Activated naive CD4-positive, alpha-beta T cell treated with Interleukin-2 at 50 U/mL for 16 hours (primary cell): Measurements from ENCODE around the gene BMP6.
A peak's percentile ranks its signal among the peaks of the same experiment; 100 is the strongest.
"Not testable (repeated sequence)": the region's sequence is repeated elsewhere in the genome, so short reads cannot be mapped to it uniquely, and the experiment has no call there.

Source experiments
- DNase-seq: peaks from one replicate; pipeline ENCODE4 v3.0.0-alpha.2; 2020

Gene BMP6

DNA sequence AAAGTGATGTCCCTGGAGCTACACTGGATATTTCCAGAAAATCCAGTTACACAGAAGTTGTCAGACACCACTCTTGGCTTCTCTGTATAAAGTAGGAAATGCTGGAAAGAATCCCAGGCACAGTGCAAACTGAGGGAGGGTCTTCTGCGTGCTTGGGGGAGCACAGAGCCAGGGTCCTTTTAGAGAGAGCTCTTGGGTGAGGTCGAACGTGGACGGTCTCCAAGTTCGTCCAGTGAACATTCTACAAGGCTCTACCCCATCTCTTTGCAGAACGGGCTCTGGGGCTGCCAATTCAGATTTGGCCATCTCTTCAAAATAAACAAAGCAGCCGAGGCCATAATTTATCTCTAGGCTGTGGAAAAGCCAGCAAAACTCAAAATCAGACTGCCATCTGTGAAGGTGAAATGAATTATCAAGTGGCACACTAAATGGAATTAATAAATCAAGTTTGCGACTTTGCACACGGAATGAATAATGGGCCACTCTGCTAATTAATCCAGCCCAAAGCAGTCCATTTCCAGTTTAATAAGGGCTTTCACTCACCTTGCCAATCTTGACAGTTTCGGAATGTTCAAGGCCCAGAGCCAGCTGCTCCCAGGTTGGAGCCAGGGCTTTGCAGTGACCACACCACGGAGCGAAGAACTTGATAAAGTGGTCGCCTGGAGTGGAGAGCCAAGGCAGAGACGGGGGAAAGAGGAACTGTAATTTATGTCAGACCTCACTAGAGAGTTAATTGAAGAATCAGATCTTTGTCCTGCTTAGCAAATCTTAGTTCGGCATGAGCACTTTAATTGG is 165.4 kb downstream of the BMP6 start:
- no peak for DNase-seq

DNA sequence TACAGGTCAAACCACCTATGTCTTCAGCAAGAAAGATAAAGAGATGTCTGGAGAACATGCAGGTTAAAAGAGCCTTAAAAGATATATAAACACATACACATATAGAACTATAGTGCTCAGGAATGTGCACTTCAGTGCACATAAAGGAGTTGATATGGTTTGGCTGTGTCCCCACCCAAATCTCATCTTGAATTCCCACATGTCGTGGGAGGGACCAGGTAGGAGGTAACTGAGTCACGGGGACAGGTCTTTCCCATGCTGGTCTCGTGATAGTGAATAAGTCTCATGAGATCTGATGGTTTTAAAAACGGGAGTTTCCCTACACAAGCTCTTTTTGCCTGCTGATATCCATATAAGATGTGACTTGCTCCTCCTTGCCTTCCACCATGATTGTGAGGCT is 166.5 kb downstream of the BMP6 start:
- not testable (repeated sequence) for DNase-seq

DNA sequence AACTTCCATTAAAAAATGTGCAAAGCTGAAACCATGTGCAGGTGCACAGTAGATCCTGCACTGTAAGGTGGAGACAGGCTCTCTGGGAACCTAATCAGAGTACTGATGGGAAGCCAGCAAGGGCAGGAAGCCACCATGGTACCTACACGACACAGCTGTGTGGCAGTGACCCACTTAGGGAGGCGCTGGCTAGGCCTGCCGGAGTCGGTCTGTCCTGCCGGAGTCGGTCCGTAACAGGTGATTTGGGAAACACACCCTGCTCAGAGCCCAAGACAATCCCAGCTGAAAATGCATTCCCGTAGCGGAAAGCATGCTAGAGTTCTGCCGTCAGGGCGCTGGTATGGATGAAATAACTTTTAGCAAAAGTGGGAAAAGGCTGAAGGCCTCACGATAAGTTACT is 167.4 kb downstream of the BMP6 start:
- no peak for DNase-seq

DNA sequence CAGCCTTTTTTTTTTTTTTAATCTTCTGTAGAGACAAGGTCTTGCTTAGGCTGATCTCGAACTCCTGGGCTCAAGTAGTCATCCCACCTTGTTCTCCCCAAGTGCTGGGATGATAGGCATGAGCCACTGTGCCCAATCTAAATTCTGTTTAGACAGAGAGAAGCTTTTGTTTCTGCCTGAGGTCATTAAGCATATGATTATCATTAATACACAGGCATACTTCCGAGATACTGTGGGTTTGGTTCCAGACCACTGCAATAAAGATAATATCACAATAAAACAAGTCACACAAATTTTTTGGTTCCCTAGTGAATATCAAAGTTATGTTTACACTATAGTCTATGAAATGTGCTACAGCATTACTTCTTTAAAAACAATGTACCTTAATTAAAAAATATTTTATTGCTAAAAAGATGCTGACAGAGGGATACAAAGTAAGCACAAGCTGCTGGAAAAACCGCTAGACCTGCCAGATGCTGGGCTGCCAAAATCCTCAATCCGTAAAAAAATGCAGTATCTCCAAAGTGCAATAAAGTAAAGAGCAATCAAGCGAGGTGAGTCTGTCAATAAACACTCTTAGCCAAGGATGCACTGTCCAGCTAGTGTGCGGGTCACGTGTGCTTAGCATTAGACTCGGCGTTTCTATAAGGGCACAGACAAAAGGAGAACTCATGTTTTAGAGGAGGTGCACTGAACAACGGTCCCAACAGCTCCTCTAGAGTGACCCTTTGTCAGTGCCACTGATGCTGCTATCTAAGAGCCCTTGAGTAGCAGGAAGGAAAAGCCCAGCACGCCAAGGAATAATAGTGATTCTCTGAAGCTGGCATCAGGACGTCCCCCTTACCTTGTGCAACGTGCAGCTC is 168.6 kb downstream of the BMP6 start:
- DNase-seq: no peak

DNA sequence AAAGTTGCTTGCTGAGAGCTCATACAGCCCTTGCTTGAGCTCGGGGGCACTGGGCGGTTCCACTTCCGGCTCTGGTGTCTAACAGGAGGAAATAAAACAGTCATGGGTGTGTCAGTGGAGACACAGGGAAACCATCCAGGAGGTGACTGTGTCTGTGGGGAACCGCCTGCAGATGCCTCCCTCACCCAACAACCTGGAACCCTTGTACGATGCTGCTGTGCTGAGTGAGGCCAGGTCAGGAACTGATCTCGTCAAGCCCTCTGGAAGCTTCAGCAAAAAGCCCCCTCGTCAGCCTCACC is 169.2 kb downstream of the BMP6 start:
- no peak for DNase-seq

DNA sequence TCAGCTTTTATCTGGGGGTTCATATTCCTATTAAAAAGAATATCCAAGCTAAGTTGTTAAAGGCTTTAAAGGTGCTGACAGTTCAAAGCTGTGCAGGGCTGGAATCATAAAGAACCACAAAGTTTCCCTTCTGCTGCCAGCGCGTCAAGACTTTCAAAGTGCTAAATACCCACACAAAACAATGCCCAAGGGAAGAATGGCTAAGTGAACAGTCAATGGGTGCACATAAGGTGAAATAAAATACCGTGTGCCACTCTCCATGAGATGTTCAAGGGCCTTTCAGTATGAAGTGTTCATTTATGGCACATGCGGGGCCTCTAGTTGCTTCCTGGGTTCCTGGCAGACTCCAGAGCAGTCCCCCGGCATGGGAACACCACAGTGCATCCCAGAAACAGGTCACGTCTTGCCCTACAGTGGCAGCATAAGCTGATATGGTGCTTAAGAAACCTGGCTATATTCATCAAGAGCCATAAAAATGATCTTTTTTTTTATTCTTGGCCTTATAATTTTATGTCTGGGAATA is 170.6 kb downstream of the BMP6 start:
- no peak for DNase-seq

DNA sequence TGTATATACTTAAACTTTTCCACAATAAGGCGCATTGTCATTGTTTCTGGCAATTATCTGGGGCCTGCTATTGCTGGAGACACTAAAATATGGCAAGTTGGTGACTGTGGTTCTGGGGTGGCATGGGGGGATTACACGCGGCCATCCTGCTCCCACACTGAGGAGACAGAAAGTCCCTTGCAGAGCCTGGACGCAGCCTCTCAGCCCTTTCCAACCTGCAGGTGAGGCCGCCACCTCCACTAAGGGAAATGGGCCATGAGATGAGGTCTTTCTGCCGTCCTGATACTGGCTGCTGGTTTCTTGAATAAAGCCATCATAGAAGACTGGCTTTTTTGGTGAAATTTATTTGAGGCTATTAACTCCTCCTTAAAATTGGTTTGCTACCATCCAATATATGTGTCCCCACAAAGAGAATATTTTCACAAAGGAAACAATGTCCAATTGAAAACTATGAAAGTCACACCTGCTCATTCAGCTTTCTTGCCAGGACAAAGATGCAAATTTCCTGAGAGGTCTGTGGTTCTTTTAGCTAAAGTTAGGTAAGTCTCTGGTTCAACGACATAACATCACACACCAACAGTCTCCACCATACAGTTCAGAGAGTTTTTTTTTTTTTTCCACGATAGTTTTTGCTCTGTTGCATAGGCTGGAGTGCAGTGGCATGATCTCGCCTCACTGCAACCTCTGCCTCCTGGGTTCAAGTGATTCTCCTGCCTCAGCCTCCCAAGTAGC is 171.7 kb downstream of the BMP6 start:
- no peak for DNase-seq

DNA sequence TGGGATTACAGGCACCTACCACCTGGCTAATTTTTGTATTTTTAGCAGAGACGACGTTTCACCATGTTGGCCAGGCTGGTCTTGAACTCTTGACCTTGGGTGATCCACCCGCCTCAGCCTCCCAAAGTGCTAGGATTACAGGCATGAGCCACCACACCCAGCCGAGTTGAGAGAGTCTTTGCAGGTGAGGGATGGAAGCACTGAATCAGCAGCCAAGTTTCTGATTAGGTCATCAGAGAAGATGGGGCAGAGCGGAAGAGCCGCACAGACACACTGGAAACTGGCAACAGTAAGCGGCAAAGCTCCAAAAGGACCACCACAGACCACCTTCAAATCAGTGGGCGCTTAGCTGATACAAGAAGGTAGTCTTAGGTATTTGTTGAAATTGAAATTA is 172.3 kb downstream of the BMP6 start:
- not testable (repeated sequence) for DNase-seq

DNA sequence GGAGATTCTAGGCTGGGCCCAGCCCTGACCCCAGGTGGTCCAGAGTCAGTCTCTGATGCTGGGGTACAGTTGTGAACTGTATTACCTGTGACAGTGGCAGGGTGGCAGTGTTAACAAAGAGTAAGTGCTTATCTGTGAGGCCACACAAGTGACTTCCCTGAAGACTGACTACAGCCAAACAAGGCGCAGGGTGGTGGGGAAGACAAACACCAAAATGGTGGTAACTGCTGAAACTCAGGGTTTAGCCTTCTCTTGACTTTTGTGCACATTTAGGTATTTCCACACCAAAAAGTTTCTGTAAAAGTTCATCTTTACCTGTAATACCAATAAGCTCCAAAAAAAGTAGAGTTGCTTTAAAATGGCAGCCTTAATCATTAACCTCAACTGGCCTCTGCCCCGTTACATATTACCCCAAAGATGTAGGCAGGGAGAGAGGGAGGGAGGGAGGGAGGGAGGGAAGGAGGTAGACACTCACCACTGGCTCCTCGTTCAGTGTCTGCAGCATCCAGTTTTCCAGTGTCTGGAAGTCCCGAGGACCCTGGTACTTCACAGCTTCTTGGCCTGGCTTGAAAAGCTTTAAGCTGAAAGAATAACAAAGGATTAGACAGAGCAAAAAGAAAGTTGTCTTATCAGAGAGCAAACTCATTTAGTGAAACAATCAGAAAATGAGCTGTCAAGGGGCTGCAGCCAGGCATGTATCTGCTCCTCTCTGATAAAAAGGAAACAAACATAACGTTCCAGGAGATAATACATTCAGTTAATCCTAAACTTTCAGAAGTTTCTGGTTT is 173.4 kb downstream of the BMP6 start:
- DNase-seq: no peak

DNA sequence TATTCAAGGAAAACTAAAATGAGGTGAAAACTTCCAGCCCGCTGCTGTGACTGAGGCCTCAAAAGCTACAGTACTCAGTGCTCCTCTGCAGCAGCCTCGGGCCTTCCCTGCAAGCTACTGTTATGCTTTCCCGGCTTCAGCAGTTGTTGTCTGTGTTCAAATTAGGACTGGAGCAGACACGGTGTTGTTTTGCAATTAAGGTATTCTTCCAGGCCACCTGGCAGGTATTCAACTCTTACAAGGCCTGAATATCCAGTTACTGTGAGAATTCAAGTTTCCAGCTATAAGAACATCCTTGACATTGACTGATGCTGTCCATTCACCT is 174.0 kb downstream of the BMP6 start:
- no peak for DNase-seq

DNA sequence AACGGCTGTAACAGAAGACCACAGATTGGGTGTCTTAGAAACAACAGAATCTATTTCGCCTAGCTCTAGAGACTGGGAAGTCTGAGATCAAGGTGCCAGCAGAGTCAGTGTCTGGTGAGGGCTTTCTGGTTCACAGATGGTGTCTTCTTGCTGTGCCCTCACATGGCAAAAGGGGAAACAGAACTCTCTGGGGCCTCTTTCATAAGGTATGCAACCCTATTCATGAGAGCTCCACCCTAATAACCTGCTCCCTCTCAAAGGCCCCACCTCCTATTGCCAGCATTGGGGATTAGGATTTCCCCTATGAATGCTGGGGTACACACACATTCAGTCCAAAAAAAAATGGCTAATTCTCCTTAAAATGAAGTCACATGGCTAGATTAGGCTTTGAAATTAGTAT is 174.7 kb downstream of the BMP6 start:
- no peak for DNase-seq

DNA sequence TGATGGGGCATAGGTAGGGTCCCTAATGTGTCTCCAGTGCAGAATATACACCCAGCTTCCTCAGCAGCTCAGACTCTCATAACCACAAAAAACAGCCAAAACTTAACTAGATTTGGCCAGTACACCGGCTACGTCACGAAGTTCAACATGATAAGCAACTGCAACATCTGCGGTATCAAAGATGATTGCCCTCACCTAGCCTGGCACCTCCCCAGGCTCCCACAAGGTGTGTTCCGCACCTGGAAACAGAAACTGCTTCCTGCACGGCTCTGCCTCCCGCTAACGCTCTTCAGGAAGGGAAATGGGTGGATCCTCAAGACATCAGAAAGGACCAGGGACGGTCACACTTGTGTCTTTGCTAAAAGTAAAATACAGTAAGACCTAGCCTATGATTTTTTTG is 175.2 kb downstream of the BMP6 start:
- no peak for DNase-seq

DNA sequence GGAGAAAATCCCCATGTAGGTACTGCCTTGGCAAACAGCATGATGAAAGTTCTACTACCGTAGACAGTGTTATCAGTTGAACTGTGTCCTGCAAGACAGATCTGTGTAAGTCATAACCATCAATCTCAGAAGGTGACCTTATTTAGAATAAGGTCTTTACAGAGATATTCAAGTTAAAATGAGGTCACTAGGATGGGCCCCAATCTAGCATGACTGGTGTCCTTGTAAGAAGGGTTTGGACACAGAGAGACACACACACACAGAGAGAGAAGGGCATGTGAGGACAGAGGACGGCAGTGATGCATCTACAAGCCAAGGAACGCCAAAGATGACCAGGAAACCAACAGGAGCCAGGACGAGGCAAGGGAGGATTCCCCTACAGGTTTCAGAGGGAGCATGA is 175.9 kb downstream of the BMP6 start:
- no peak for DNase-seq

DNA sequence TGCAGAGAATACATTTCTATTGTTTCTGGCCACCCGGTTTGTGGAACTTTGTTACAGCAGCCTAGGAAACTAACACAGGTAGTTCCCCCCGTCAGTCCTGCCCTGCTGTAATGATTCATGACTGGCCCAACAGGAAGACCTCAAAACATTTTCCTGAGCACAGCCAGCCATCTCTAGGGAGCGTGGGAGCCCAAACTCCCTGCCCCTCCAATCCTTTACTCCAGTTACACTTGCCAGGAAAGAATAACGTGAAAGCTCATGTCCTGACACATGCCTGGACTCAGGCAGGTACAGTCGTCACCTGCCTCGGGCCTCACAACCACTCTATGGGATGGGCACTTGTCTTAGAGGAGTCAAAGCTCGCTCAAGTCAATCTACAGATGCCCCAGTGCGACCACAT is 176.3 kb downstream of the BMP6 start:
- DNase-seq: no peak

DNA sequence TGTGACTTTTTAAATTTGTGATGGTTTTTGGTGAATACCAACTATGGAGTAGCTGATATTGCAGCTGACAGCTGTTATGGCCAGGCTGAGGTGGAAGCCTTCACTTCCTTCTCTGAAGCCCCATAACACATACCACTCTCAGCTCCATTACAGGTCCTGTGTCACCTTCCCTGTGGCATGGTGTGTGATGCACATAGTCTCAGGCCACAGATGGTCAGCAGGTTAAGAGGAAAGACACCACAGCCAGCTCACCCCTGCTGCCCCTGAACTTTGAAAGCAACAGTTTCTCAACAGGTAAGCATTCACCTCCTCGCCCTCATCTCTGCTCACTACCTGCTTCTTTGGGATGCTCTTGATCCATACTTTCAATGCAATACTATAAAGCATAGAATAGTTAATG is 177.0 kb downstream of the BMP6 start:
- no peak for DNase-seq

DNA sequence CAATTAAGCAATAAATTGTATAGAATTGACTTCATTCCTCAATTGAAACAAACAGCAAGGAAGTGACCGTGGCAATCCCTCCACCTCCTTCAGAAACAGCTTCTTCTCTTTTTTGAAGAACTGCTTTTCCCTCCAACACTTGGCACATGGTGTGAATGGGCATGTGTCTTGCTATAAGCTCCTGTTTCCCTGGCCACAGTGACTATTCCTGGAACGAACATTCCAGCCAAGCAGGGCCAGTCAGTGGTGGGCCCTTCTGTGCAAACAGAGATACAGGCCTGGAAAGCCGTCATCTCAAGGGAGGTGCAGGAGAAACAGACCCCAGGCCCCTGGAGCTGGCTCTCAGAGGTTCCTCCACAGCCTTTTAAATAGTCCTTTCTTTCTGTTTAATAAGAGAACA is 177.8 kb downstream of the BMP6 start:
- DNase-seq: no peak

DNA sequence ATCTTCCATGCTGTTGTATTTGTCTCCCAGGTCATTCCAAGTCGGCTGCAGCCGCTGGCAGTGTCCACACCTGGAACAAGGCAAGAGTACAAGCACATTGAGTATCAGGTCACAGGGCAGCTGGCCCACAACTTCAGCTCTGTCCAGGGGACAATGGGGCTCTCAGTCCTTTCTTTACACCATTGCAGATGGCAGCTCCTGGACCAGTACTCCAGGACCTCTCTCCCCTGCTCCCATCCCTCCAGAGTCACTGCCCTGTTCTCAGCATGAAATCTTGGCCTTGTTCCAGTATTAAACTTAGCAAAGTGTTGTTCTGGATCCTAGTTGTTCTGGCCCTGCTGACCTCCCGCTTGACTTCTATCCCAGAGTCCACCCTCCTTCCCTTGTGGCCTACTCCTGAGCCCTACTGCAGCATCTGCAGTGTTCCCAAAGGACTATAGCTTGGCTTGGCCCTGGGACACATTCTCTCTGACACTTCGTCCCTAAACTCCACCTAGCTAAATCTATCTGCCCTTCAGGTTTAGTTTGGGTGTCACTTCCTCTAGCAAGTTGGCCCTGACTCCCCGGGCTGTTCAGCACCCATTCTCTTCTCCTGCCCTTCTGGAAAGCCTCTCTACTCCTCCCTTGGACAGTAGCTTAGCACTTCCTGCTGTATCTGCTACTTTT is 178.9 kb downstream of the BMP6 start:
- DNase-seq: no peak

DNA sequence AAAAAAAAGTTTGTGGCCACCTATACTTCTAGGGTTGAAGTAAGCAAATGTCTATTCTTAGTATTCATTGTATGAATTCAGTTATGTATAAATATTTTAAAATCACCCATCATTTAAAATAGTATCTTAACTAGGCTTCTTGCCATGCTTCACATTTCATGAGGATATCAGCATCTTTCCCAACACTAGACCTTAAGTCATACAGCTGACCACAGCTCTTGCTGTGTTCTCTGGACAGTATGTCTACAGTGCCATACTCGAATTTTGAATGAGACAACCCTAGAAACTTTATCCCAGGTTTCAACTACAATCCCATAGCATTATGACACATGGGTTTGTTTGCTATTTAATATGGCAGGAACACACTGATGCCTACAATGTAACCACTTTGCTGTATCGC is 179.5 kb downstream of the BMP6 start:
- no peak for DNase-seq

DNA sequence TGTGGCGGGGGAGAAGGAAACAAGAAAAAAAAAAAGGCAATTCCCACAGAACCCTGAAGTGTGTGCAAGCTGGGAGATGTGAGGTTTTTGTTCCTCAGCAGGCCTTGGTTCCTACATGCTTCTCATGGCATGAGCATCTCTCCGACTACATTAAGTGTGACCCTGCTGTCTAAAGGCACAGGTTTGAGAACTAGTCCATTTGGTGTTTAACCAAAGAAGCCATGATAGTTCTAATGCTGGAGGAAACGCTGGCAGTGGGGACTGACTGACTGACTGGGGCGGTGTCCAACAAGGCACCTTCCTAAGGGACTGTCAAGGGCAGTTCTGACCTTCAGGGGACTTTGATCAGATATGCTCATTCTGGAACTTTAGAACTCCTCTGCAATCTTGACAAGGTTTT is 180.8 kb downstream of the BMP6 start:
- DNase-seq: no peak

DNA sequence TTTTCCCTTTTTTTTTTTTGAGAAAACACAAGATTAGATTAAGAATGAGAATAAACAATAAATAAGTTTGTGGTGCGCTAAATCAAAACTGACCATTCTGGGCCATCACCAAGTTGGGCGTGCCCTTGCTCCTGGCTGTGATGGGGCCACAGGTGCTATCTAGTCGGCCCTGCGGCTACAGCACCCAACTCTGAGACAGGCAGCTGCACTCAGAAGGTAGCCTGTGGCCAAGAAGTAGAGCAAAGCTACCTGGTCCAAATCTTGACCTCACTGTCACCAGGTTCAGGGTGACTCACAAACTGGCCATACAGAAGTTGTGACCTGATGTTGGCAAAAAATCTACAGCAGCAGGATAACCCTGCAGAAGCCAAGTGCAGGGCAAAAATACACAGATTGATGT is 181.3 kb downstream of the BMP6 start:
- no peak for DNase-seq

DNA sequence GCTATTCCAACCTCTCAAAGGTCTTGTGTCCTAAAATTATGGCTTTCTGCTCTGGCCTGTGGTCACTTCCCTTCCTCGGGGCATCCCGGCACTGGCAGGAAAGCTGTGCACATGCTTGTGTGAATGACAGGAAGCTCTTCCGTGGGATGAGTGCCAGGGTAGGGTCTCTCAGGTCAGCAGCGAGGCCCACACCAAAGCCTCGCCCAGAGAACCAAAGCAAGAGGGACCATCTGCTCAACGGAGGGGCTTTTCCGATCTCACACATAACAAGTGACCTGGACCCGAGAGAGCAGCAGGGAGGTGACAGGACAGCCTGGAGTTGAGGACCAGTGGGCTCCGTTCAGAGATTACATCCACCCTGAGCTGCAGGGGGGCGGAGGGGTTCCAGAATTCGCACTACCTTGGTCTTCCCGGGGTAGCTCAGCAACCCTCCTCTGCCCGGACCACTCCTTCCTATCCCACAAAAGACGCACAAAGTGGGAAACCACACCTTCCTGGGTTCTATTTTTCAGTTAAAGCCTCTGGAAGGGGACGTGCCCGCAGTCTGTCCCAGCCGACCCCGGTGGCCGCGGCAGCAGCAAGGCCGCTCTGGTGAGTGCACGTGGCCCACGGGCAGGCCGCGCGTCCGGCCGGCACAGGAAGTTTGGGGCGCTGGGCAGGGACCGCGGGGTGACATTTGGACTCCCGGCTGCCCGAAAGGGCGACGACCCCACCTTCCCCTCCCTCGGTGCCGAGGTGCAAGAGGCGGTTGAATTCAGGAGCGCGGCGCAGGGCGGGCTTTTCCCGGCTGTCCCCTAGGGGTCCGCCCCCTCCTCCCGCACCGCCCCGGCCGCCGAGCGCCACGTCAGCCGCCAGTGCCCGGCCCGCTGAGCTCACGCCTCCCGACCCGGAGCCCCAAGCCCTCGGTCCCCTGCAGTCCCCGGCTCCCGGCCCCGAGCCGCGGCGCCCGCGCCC is 183.7 kb downstream of the BMP6 start:
- peak; percentile 56 for DNase-seq
